Stimulated activated naive CD8-positive, alpha-beta T cell treated with anti-CD3 and anti-CD28 coated beads, Interleukin-15, amount 100 ng/mL, for 72 hours (primary cell): ENCODE results near the gene EWSR1.
"Not testable (repeated sequence)": the region's sequence is repeated elsewhere in the genome, so short reads cannot be mapped to it uniquely, and the experiment has no call there.

Experiments used
- ATAC-seq: fragments of 150-1000 bp; cut with Tn5 transposase; 2 replicates; pipeline ENCODE4 v1.10.0; 2021; ENCODE audit warnings: mild to moderate bottlenecking, moderate library complexity
- DNase-seq, 2 donors: peaks; one replicate each; pipeline ENCODE4 v3.0.0; 2021 to 2022
- H3K27ac Mint-ChIP-seq, 2 donors: one replicate each; pipeline ENCODE4 v1.8.0; 2022; ENCODE audit warnings: mild to moderate bottlenecking in 2 of 2, mixed read lengths in 2 of 2, moderate library complexity in 2 of 2
- H3K27me3 Mint-ChIP-seq: one replicate; pipeline ENCODE4 v1.8.0; 2022; ENCODE audit warnings: mixed read lengths
- H3K4me1 Mint-ChIP-seq: one replicate; pipeline ENCODE4 v1.8.0; 2022; ENCODE audit warnings: mild to moderate bottlenecking, mixed read lengths
- H3K4me3 Mint-ChIP-seq, 2 donors: one replicate each; pipeline ENCODE4 v1.8.0; 2022; ENCODE audit warnings: mild to moderate bottlenecking in 2 of 2, mixed read lengths in 2 of 2, moderate library complexity in 1 of 2
- H3K9me3 Mint-ChIP-seq, 2 donors: one replicate each; pipeline ENCODE4 v1.8.0; 2022; ENCODE audit warnings: mixed read lengths in 2 of 2

EWSR1 gene, protein sequence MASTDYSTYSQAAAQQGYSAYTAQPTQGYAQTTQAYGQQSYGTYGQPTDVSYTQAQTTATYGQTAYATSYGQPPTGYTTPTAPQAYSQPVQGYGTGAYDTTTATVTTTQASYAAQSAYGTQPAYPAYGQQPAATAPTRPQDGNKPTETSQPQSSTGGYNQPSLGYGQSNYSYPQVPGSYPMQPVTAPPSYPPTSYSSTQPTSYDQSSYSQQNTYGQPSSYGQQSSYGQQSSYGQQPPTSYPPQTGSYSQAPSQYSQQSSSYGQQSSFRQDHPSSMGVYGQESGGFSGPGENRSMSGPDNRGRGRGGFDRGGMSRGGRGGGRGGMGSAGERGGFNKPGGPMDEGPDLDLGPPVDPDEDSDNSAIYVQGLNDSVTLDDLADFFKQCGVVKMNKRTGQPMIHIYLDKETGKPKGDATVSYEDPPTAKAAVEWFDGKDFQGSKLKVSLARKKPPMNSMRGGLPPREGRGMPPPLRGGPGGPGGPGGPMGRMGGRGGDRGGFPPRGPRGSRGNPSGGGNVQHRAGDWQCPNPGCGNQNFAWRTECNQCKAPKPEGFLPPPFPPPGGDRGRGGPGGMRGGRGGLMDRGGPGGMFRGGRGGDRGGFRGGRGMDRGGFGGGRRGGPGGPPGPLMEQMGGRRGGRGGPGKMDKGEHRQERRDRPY

DNA sequence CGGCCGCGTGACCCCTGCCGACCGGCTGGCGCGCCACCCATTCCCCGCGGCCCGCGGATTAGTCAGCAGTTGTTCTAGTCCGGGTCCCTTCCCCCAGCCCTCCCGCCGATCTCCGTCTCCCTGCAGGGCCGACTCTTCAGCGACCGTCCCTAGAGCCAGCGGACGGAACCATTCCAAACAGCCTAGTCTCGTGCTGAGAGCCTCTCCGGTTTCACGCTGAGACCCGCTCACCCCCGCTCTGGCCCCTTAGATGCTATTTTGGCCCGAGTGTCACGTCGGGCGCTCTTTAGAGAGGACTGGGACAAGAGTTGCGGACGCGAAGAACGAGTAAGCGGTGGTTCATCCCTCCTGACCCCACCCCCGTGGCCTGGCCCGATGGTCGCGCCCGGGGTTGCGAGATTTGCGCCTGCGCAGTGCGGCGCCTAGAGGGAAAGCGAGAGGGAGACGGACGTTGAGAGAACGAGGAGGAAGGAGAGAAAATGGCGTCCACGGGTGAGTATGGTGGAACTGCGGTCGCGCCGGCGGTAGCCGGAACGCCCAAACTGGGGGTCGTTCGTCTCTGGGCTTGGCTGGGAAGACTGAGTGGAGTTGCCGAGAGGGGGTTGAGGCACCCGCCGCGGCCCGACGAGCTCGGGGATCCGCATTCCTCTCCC is at the start of gene EWSR1, which contains the start of gene RHBDD3:
TSS of gene EWSR1 (plus strand) at position 411 of the 653 bp plus-strand sequence. CDS start at position 480, 69 bp downstream.
TSS of gene RHBDD3 (minus strand) at position 124 of the 653 bp plus-strand sequence. CDS start 2,355 bp downstream, outside the sequence.
- Mint-ChIP-seq H3K4me1 (peaks cover 49% of the 10 kb centered on the region), H3K27me3 (no peaks in the 10 kb centered on the region), H3K4me3 (peak within 1 kb of the TSS; percentile 90 to 94), H3K27ac (peak within 1 kb of the TSS; percentile 99), H3K9me3 (no peaks in the 10 kb centered on the region)
- DNase-seq (peak; percentile 98), ATAC-seq (peak; percentile 95)

DNA sequence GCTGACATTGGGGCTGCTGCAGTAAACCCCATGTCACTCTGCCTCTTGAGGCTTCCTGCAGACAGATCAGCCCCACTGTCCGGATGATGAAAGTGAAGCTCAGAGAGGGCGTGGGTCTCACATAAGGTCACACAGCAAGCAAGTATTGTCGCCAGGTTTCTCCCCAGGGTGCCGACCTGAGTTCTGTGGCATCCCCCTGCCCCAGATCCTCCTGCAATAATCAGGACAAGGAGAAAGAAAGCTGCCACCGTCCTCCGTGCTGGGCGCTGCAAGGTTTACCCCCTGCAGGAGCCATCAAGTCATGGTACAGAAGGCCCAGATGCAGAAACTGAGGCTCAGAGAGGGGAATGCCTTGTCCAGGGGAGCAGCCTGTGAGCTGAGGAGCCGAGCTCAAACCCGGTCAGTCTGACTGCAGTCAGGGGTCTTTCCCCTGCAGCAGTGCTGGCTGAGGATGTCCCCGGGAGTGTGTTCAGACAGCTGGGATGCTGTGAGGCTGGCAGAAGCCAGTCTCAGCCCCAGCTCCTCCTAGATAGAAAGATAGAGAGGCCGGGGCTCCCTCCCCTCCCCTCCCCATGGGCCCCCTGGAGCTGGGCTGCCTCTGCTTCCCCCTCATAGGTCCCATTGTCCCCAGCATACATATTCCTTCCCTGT is 49.2 kb upstream of the EWSR1 start:
- H3K27me3 Mint-ChIP-seq, result no peaks in the 10 kb centered on the region
- ATAC-seq, result no peak
- H3K4me3 Mint-ChIP-seq, result no peak overlapping the region
- H3K4me1 Mint-ChIP-seq, result no peaks in the 10 kb centered on the region
- H3K27ac Mint-ChIP-seq, result no peak overlapping the region
- no peak for DNase-seq
- H3K9me3 Mint-ChIP-seq, result no peaks in the 10 kb centered on the region

DNA sequence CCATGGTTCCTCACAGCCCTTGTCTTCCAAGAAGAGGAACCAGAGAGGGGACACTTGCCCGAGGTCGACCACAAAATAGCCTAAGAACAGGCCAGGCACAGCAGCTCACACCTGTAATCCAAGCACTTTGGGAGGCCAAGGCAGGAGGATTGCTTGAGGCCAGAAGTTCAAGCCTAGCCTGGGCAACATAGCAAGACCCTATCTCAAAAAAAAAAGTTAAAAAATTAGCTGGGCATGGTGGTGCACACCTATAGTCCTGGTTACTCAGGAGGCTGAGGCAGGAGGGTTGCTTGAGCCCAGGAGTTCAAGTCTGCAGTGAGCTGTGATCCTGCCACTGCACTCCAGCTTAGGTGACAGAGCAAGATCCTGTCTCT is 48.7 kb upstream of the EWSR1 start:
- not testable (repeated sequence) for H3K27ac Mint-ChIP-seq, DNase-seq, H3K4me1 Mint-ChIP-seq, H3K27me3 Mint-ChIP-seq, ATAC-seq, H3K4me3 Mint-ChIP-seq, H3K9me3 Mint-ChIP-seq

DNA sequence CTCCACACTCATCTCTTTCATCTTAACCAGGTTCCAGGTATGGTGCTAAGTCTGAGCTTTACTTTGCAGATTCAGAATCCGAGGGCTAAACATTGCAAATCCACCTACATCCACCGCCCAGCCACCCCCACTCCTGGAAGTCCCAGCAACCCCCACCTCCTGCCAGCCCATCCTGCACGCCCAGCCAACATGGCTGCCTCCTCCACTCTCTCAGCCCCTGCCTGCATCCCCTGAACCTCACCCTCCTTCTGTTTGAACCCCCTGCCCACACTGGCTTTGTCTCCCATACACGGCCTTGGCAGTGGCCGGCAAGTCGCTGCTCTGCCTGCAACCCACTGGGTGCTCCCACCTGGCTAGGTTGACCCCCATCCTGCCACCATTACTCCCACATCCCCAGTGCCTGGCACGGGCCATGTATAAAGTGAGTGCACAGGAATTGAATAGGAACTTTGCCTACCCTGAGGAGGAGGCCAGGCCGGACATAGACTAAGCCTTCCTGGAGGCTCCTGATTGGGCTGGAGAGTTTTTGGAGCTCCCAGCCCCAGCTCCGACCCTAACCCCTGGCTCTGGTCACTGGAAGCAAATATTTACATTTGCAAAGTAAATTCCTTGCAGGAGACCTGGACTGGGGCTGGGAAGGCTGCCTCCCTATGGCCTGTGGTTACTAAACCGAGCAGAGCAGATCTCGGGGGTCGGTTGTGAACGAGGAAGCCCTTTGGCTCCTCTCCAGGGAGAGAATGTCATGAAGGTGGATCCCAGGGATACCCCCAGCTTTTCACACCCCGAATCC is 48.0 kb upstream of the EWSR1 start:
- ATAC-seq (no peak), DNase-seq (no peak)
- no peaks in the 10 kb centered on the region for H3K4me1 Mint-ChIP-seq
- no peak overlapping the region for H3K4me3 Mint-ChIP-seq
- H3K27ac Mint-ChIP-seq, result no peak overlapping the region
- H3K27me3 Mint-ChIP-seq, result no peaks in the 10 kb centered on the region
- no peaks in the 10 kb centered on the region for H3K9me3 Mint-ChIP-seq

DNA sequence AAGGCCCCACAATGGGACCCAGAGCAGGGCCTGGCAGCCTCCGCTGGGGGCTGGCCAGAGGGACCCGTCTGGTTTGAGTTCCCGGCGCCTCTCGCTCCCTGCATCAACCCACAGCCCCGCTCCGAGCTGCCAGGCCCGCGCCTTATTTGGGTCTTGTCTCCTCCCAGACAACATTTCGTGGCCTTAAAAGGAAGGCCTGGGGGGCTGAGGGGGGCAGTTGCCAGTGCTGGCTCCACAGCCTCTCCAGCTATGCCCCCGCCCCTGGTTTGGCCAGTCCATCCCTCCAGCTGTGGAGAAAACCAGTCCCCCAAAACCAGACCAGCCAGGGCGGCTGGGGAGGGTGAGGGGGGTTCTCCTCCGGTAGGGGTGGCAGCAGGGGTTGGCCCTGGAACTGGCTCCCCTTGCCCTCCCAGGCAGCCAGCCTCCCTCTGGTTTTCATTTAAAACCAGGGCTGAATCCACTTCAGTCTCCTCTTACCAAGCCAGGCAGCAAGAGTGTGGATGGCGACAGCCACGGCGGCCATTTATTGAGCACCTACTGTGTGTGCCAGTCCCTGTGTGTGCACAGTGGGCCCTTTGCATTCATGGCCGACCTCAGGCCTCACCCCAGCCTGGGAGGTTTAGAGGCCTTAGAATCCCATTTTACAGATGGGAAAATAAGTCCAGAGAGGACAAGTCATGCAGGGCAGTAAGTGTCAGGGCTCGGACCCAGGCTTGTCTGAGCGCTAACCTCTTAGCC is 43.8 kb upstream of the EWSR1 start:
- no peaks in the 10 kb centered on the region for H3K9me3 Mint-ChIP-seq

DNA sequence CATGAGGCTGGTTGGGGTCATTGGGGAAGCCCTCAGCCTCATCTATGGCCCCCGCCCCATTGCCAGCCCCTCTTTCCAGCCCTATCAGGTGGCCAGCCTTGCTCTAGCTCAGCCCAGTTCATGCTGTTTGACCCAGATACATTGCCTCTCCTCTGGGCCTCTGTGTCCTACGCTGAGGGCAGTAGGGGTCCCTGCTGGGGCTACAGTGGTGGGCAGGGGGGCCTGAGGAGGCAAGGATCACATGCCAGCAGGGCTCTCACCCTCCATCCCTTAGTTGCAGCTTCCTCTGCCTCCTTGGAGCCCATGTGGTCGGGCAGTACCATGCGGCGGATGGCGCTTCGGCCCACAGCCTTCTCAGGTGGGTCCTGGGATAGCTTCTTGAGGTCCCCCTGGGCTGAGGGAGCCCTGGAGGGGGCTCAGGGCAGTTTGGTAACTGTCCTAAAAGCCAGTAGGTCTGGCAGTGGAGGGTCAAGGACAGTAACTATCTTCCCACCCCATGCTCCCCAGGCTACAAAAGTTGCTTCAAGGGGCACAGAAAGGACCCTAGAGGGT is 43.1 kb upstream of the EWSR1 start:
- Mint-ChIP-seq H3K27me3 (no peaks in the 10 kb centered on the region), H3K4me3 (no peak overlapping the region), H3K4me1 (no peaks in the 10 kb centered on the region), H3K9me3 (no peaks in the 10 kb centered on the region), H3K27ac (peak overlapping the region; percentile 42 to 52)
- DNase-seq, result no peak
- no peak for ATAC-seq

More for the DNA sequence above, 43.8 kb upstream of the EWSR1 start:
- no peak overlapping the region for H3K27ac Mint-ChIP-seq
- DNase-seq (no peak), ATAC-seq (no peak)
- no peaks in the 10 kb centered on the region for H3K27me3 Mint-ChIP-seq
- no peak overlapping the region for H3K4me3 Mint-ChIP-seq
- no peaks in the 10 kb centered on the region for H3K4me1 Mint-ChIP-seq

DNA sequence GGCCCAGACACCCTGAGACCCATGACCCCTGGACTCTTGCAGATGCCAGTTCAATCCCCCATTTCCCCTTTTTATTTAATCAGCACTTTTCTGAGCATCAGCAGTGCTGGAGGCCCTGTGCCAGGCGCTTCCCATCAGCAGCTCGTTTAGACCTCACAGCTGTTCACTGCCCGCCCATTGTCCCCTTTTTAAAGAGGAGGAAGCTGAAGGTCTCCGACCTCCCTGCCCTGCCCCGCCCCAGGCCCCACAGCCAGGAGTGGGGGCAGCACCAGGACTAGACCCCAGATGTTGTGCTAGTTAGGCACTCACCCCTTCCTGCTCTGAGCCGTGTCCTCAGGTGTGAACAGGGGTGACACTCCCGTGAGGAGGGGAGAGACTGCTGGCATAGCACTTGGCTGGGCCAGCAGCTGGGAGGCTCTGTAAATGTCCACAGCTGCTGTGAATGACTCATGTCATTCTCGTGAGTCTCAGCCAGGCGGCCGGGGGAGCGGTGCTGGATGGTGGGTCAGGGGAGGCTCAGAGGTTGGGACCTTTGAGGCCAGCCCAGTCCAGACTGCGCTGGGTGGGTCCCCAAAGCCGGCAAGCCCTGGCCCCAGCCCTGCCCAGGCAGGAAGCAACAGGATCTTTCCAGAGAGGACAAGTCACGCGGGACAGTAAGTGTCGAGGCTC is 42.5 kb upstream of the EWSR1 start:
- no peak overlapping the region for H3K4me3 Mint-ChIP-seq
- H3K27ac Mint-ChIP-seq, result peak overlapping the region; percentile 42 to 52
- no peaks in the 10 kb centered on the region for H3K27me3 Mint-ChIP-seq
- H3K9me3 Mint-ChIP-seq, result no peaks in the 10 kb centered on the region
- ATAC-seq (no peak), DNase-seq (no peak)
- H3K4me1 Mint-ChIP-seq, result no peaks in the 10 kb centered on the region

DNA sequence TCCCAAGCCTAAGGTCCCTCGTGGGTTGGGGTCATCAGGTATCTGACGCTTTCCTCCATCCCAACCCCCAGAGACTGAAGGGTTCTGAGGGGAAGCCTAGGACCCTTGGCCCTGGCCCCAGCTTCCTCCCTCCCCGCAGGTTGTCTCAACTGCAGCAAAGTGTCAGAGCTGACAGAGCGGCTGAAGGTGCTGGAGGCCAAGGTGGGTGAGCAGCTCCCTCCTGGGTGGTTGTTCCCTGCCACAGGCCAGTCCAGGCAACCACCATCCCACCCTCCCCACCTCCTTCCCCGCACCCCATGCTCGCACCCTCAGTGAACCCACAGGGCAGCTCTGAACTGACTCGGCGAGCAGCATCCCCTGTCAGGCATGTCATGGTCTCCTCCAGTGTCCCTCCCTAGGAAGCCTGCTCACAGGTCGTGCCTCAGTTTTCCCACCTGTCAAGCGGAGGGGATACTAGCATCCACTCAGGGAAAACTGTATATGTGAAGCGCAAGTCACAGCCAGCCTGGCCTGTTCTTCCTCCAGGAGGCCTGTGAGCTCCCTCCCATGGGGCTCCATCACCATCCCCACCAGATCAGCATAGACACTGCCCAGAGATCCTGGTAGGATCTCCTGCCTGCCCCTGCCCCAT is 41.6 kb upstream of the EWSR1 start:
- ATAC-seq (no peak), DNase-seq (no peak)
- Mint-ChIP-seq H3K9me3 (no peaks in the 10 kb centered on the region), H3K4me1 (no peaks in the 10 kb centered on the region), H3K4me3 (no peak overlapping the region), H3K27me3 (no peaks in the 10 kb centered on the region), H3K27ac (no peak overlapping the region)

DNA sequence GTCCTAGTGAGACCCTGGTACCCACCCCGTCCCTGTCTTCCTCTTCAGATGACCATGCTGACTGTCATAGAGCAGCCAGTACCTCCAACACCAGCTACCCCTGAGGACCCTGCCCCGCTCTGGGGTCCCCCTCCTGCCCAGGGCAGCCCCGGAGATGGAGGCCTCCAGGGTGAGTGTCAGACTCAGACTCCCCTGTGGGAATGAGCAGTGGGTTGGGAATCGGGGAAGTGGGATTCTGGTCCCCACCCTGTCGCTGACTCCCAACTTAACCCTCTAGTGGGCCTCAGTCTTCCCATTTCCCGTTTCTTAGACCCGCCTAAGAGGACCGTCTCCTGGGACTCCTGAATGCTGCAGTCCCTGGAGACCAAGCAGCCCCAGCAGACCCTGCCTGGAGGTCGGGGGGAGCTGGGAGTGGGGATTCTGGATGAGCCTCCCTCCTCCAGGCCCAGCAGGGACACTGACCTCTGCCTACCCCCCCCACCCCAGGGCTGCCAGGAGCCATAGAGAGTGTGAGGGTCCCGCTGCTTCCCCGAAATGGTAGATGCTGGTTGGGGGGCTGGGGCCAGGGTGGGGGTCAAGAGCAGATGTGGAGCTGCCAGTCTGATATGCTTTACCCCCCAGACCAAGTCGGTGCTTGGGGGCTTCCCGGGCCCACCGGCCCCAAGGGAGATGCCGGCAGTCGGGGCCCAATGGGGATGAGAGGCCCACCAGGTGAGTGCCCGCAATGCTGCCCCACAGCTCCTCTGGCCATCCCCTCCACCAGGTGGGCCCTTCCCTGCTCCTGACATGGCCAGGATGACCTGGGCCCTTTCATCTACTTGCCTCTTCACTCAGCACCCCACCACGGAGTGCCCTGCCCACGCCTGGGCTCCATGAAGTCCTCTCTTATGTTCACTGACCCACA is 36.8 kb upstream of the EWSR1 start:
- Mint-ChIP-seq H3K27ac (no peak overlapping the region), H3K9me3 (peaks cover 0 to 7% of the 10 kb centered on the region in 2 donors), H3K4me1 (no peaks in the 10 kb centered on the region), H3K27me3 (no peaks in the 10 kb centered on the region), H3K4me3 (no peak overlapping the region)
- DNase-seq (no peak), ATAC-seq (peak; percentile 9)

DNA sequence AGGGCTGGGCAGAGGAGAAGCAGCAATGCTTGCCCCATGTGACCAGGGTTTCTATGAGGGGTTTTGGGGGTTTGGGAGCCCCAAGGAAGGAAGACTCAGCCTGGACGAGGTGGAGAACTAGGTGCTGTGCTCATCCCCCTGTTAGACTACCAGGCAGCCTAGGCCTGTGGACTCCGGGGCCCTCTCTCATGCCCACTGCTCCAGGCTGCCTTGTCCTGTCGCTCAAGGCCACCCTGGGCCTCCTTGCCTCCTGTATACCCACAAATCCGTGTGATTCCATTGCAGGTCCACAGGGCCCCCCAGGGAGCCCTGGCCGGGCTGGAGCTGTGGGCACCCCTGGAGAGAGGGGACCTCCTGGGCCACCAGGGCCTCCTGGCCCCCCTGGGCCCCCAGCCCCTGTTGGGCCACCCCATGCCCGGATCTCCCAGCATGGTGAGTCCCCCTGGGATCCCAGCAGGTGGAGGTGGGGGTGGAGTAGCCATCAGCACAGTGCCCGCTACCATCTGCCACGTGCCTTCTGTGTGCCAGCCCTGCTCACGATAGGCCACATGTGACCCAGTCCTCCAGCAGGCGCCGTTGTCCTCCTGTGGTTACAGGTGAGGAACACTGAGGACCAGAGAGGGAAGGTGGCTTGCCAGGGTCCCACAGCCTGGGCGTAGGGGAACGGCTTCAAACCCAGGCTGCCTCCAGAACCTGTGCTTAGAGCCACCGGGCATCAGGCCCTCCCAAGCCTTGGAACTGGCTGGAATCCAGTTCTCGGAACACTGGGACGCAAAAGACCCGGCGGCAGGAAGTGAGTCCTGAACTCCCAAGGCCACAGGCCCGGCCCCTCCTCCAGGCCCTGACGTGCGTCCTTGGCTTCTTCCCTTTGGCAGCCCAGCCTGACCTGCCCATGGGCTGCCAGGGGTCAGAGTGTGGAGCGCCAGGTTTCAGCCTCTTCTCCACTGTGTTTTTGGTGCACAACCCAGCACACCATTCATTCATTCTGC is 35.8 kb upstream of the EWSR1 start:
- H3K9me3 Mint-ChIP-seq, result peaks cover 0 to 7% of the 10 kb centered on the region in 2 donors
- no peaks in the 10 kb centered on the region for H3K4me1 Mint-ChIP-seq
- ATAC-seq (peak; percentile 15), DNase-seq (no peak)
- no peak overlapping the region for H3K4me3 Mint-ChIP-seq
- no peaks in the 10 kb centered on the region for H3K27me3 Mint-ChIP-seq
- peak overlapping the region in 1 of 2 donors; percentile 17 for H3K27ac Mint-ChIP-seq

DNA sequence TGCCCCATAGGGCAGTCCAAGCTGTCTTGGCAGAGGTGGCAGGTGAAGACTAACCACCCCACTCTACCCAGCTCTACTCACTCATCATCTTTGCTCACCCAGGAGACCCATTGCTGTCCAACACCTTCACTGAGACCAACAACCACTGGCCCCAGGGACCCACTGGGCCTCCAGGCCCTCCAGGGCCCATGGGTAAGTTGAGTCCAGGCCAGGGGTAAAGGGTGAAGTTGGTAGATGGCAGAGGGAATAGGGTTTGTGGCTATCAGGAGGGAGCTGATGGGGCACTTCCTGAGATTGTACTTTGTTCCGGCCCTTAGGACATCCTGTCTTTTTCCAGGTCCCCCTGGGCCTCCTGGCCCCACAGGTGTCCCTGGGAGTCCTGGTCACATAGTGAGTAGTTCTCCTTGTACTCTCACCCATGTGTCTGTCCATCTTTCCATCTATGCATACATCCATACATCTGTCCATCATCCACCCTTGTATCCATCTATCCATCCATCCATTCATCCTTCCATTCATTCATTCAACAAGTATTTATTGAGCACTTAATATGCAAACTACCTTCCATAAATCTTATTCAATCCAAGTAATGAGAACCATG is 34.7 kb upstream of the EWSR1 start:
- ATAC-seq, result no peak
- no peak overlapping the region for H3K4me3 Mint-ChIP-seq
- no peaks in the 10 kb centered on the region for H3K27me3 Mint-ChIP-seq
- no peaks in the 10 kb centered on the region for H3K4me1 Mint-ChIP-seq
- DNase-seq, result no peak
- H3K9me3 Mint-ChIP-seq, result peaks cover 0 to 7% of the 10 kb centered on the region in 2 donors
- no peak overlapping the region for H3K27ac Mint-ChIP-seq
